OCI-LY7 (cell line): ENCODE results near the gene ADGRG6.

Source experiments
- CTCF ChIP-seq: fragments of 200-600 bp; sonication (generic); conservative IDR thresholded peaks from 2 replicates; pipeline ENCODE4 v1.5.1; 2014; ENCODE audit warnings: mild to moderate bottlenecking, antibody characterized with exemption, low read length, moderate library complexity, mixed read lengths
- EZH2phosphoT487 ChIP-seq: fragments of 200-600 bp; sonication (generic); IDR thresholded peaks from 2 replicates; pipeline ENCODE4 v1.6.1; 2018; ENCODE audit warnings: low read depth, borderline replicate concordance, mild to moderate bottlenecking, mixed run types, antibody characterized with exemption, low read length, moderate library complexity, mixed read lengths

GRCh38 chr6:142354650-142355049 lies 52.8 kb downstream of the ADGRG6 start:
- TF ChIP-seq CTCF = no peak
- TF ChIP-seq EZH2phosphoT487 = no peak
